Pancreas (tissue), 10 donors: ENCODE results near the gene RAB9B. TPM values are rescaled to one million over a fixed set of nuclear protein-coding genes. Genes with fewer than 3 reads are reported as not detected.

Experiments used
- ATAC-seq, 4 donors: fragments of 200-7000 bp; cut with Tn5 transposase; one replicate each; pipeline versions ENCODE4 v1.8.0 to v1.9.1; 2020; ENCODE audit warnings: mild to moderate bottlenecking in 4 of 4, moderate library complexity in 4 of 4
- DNase-seq, 6 donors: peaks; one replicate each; pipeline ENCODE4 v3.0.0-alpha.2; 2020
- FAIRE-seq: peaks from 2 replicates; lab custom pipeline; 2012; peaks lifted over from hg19 to GRCh38; lab: Jason Lieb, UNC
- H3K27ac ChIP-seq, 4 donors: fragments of 200-600 bp; sonication (generic); 1 replicate in 3 of 4; 2 replicates in 1 of 4; pipeline versions ENCODE4 v1.5.0 to v1.8.0; 2020
- H3K27me3 ChIP-seq, 4 donors: fragments of 200-600 bp; one replicate each; pipeline ENCODE4 v1.8.0; 2021
- H3K36me3 ChIP-seq, 3 donors: fragments of 200-600 bp; sonication (generic) in 1 of 3; one replicate each; pipeline versions ENCODE4 v1.5.0 to v1.8.0; 2020 to 2021
- H3K4me1 ChIP-seq, 3 donors: fragments of 200-600 bp; one replicate each; pipeline ENCODE4 v1.8.0; 2021
- H3K4me3 ChIP-seq, 4 donors: fragments of 200-600 bp; sonication (generic) in 2 of 4; one replicate each; pipeline versions ENCODE4 v1.5.0 to v1.8.0; 2020 to 2021
- H3K9me3 ChIP-seq, 4 donors: fragments of 200-600 bp; one replicate each; pipeline ENCODE4 v1.8.0; 2021
- WGBS, 2 donors: extraction: QIAGEN DNeasy Blood & Tissue Kit; methylation state at CpG; one replicate each; pipeline ENCODE4 v1.1.7; 2013; 5-methylcytosine and 5-hydroxymethylcytosine counted together
- intact Hi-C, 3 donors: fragments of 100-400 bp; cut with DNase I; formaldehyde crosslinking; loops; one replicate each; pipeline versions ENCODE4 v1.11.1 to v1.14.2; 2022
- polyA plus RNA-seq, 2 donors: library from polyadenylated mRNA; stranded (reverse); fragments of 200-250 nt; gene quantifications; one replicate each; pipeline ENCODE4 v1.2.3, GENCODE V29; 2013
- total RNA-seq, 6 donors: library from RNA; stranded (reverse); fragmentation: NEBNext Ultra II Directional in 4 of 6; extraction: Animal tissue kit (Norgen Biotek cat#: 25700) in 4 of 6; gene quantifications; one replicate each; pipeline versions ENCODE4 v1.2.1 to v1.2.4, GENCODE V29; 2021 to 2023
- TF ChIP-seq, protein P1 (sequence below), 4 donors: fragments of 200-600 bp; sonication (generic) in 3 of 4; IDR thresholded peaks; one replicate each; pipeline versions ENCODE4 v1.5.0 to v1.8.0; 2021; ENCODE audit warnings: antibody characterized with exemption in 4 of 4
- donor health status: healthy with polysubstance abuse.
- donor health status: DM: no; HTN: no; CAD: no; lungs with moderate emphysema.
- donor health status: DM: no; HTN: no; CAD: no.
- donor health status: control.
- donor health status: control.
- donor health status: Bipolar disorder and iron deficiency.
- donor health status: DM: yes; HTN: yes; CAD: no.
- donor health status: DM: no; HTN: no; CAD: no.
- donor health status: DM: no; HTN: no; CAD: no.
- donor health status: DM: yes; HTN: yes; CAD: no.

Gene RAB9B
- total and polyA plus RNA-seq, 8 donors, result 0.38 to 2.3 (median 0.80) TPM

DNA sequence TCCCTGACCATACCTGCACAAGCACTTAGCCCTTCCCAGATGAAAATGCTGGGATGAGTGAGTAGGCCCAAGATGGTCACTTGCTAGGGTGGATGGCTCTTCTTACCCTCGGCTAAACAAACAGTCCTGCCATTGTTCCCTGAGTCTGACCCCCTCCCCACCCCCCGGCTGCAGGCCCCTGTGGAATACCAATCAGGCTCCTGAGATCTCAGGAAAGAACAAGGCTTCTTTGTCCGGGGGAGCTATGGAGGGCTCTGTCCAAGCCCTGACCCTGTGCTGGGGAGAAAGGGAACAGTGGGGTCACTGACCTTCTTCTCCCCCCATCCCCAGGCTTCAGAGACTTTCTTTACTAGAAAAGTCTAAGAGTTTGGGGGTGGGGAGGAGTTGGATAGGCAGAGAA is 49.4 kb downstream of the RAB9B start:
- TF ChIP-seq, protein P1, sequence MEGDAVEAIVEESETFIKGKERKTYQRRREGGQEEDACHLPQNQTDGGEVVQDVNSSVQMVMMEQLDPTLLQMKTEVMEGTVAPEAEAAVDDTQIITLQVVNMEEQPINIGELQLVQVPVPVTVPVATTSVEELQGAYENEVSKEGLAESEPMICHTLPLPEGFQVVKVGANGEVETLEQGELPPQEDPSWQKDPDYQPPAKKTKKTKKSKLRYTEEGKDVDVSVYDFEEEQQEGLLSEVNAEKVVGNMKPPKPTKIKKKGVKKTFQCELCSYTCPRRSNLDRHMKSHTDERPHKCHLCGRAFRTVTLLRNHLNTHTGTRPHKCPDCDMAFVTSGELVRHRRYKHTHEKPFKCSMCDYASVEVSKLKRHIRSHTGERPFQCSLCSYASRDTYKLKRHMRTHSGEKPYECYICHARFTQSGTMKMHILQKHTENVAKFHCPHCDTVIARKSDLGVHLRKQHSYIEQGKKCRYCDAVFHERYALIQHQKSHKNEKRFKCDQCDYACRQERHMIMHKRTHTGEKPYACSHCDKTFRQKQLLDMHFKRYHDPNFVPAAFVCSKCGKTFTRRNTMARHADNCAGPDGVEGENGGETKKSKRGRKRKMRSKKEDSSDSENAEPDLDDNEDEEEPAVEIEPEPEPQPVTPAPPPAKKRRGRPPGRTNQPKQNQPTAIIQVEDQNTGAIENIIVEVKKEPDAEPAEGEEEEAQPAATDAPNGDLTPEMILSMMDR (IDR thresholded peaks at IDR 0.05), result no peak
- H3K27me3 ChIP-seq, result no peaks in the 10 kb centered on the region
- no peaks in the 10 kb centered on the region for H3K9me3 ChIP-seq
- no peaks in the 10 kb centered on the region for H3K36me3 ChIP-seq
- DNase-seq, result no peak
- no peak overlapping the region for H3K4me3 ChIP-seq
- no peak for FAIRE-seq
- no peaks in the 10 kb centered on the region for H3K4me1 ChIP-seq
- intact Hi-C loops, result no loop called here
- ATAC-seq, result no peak
- no peak overlapping the region for H3K27ac ChIP-seq
- 51 to 63% methylated on average over 3 of the region's 3 CpGs for WGBS, 2 donors

- Histone ChIP-seq H3K4me3 (no peak overlapping the region), H3K9me3 (no peaks in the 10 kb centered on the region), H3K27me3 (no peaks in the 10 kb centered on the region), H3K4me1 (no peaks in the 10 kb centered on the region), H3K36me3 (no peaks in the 10 kb centered on the region), H3K27ac (no peak overlapping the region)
- intact Hi-C loops, result no loop called here
- no peak for ATAC-seq
- no peak for FAIRE-seq
- DNase-seq, result no peak
- TF ChIP-seq, protein P1 (IDR thresholded peaks at IDR 0.05), result no peak
- 93 to 100% methylated on average over 1 of the region's 1 CpG for WGBS, 2 donors
These were observed 50.4 kb downstream of the RAB9B start for GRCh38 chrX:103781706-103782105.

- Histone ChIP-seq H3K36me3 (no peaks in the 10 kb centered on the region), H3K27me3 (no peaks in the 10 kb centered on the region), H3K27ac (no peak overlapping the region), H3K4me3 (no peak overlapping the region), H3K4me1 (no peaks in the 10 kb centered on the region), H3K9me3 (no peaks in the 10 kb centered on the region)
- WGBS, 2 donors, result 83 to 86% methylated on average over 4 of the region's 4 CpGs
- TF ChIP-seq, protein P1 (IDR thresholded peaks at IDR 0.05), result no peak
- intact Hi-C loops, result no loop called here
- FAIRE-seq, result no peak
- no peak for DNase-seq
- no peak for ATAC-seq
These were observed 51.0 kb downstream of the RAB9B start for GRCh38 chrX:103781062-103781402.

- H3K4me1 ChIP-seq, result no peaks in the 10 kb centered on the region
- 72 to 76% methylated on average over 10 of the region's 10 CpGs for WGBS, 2 donors
- no peaks in the 10 kb centered on the region for H3K27me3 ChIP-seq
- ATAC-seq, result no peak
- H3K36me3 ChIP-seq, result no peaks in the 10 kb centered on the region
- DNase-seq, result no peak
- intact Hi-C loops, result no loop called here
- H3K4me3 ChIP-seq, result no peak overlapping the region
- H3K27ac ChIP-seq, result no peak overlapping the region
- no peaks in the 10 kb centered on the region for H3K9me3 ChIP-seq
- TF ChIP-seq, protein P1 (IDR thresholded peaks at IDR 0.05), result no peak
- no peak for FAIRE-seq
These were observed 51.6 kb downstream of the RAB9B start for GRCh38 chrX:103780336-103781061.

- H3K4me3 ChIP-seq, result no peak overlapping the region
- H3K4me1 ChIP-seq, result no peaks in the 10 kb centered on the region
- 51 to 73% methylated on average over 6 of the region's 6 CpGs for WGBS, 2 donors
- intact Hi-C loops, result loop anchor here in 1 of 3 donors (10.0 kb wide), 1 partner anchor 244 kb away; no protein-coding TSS in a partner anchor
- no peaks in the 10 kb centered on the region for H3K9me3 ChIP-seq
- no peaks in the 10 kb centered on the region for H3K27me3 ChIP-seq
- DNase-seq, result no peak
- no peak overlapping the region for H3K27ac ChIP-seq
- TF ChIP-seq, protein P1 (IDR thresholded peaks at IDR 0.05), result no peak
- H3K36me3 ChIP-seq, result no peaks in the 10 kb centered on the region
- no peak for FAIRE-seq
- no peak for ATAC-seq
These were observed 52.8 kb downstream of the RAB9B start for GRCh38 chrX:103779141-103779789.
